RWPE1 (cell line): ENCODE results near the gene BTK.

ENCODE experiments used
- CTCF ChIA-PET: fragments of 350-600 bp; sonication (Branson Sonifier 250); formaldehyde crosslinking; extraction: SDS; loops from one replicate; lab custom pipeline; 2021; lab: Yijun Ruan, JAX
- POLR2A ChIA-PET: fragments of 400-600 bp; formaldehyde crosslinking; extraction: SDS; loops from one replicate; lab custom pipeline; 2020; ENCODE audit warnings: antibody characterized with exemption; ENCODE audit not compliant: low non-redundant PET; lab: Yijun Ruan, JAX
- DNase-seq: peaks from one replicate; pipeline ENCODE4 v3.0.0; 2012; ENCODE audit warnings: low spot score
- H3K27ac ChIP-seq: fragments of 450-650 bp; 2 replicates; pipeline ENCODE4 v1.5.1; 2017
- TF ChIP-seq, protein P1 (sequence below): fragments of 450-650 bp; conservative IDR thresholded peaks from 2 replicates; pipeline ENCODE4 v1.5.1; 2017; ENCODE audit warnings: low read depth, mild to moderate bottlenecking

Gene BTK

GRCh38 chrX:101385795-101386541, at the start of gene BTK:
Gene BTK (minus strand): TSS chrX:101386191. CDS start chrX:101375284, 10,907 bp downstream.
- CTCF ChIA-PET = interaction anchor here (0.7 kb wide), 1 partner anchor 21 kb away, joined by 6 read pairs; no protein-coding TSS in a partner anchor
- POLR2A ChIA-PET = no interaction called here
- H3K27ac ChIP-seq = no peak within 1 kb of the TSS
- TF ChIP-seq, protein P1, sequence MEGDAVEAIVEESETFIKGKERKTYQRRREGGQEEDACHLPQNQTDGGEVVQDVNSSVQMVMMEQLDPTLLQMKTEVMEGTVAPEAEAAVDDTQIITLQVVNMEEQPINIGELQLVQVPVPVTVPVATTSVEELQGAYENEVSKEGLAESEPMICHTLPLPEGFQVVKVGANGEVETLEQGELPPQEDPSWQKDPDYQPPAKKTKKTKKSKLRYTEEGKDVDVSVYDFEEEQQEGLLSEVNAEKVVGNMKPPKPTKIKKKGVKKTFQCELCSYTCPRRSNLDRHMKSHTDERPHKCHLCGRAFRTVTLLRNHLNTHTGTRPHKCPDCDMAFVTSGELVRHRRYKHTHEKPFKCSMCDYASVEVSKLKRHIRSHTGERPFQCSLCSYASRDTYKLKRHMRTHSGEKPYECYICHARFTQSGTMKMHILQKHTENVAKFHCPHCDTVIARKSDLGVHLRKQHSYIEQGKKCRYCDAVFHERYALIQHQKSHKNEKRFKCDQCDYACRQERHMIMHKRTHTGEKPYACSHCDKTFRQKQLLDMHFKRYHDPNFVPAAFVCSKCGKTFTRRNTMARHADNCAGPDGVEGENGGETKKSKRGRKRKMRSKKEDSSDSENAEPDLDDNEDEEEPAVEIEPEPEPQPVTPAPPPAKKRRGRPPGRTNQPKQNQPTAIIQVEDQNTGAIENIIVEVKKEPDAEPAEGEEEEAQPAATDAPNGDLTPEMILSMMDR = no peak
- no peak for DNase-seq

- no peak for DNase-seq
- CTCF ChIA-PET = no interaction called here
- TF ChIP-seq, protein P1 = no peak
- POLR2A ChIA-PET = no interaction called here
- no peak overlapping the region for H3K27ac ChIP-seq
Observed at GRCh38 chrX:101430457-101431078, 44.6 kb upstream of the BTK start.

DNA sequence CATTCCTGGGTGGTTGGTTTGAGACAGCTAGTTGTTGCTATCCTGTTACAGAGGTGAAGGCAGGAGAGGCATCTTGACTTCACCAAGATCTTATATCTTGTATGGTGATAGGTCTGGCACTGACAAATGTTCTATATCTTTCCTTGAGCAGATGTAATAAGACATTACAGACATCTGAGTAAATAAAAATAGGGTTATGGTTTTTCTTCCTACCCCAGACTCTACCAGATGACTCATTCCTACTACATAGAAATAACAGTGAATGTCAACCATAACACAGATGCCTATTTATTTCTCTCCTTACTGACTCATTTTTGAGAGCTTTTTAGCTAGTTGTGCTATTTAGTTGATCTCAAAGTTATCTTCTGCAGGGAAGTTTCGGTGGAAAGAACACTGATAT, 43.9 kb upstream of the BTK start:
- TF ChIP-seq, protein P1 = no peak
- no peak overlapping the region for H3K27ac ChIP-seq
- no peak for DNase-seq
- ChIA-PET CTCF (no interaction called here), POLR2A (no interaction called here)

- DNase-seq = no peak
- H3K27ac ChIP-seq = no peak overlapping the region
- POLR2A ChIA-PET = no interaction called here
- CTCF ChIA-PET = no interaction called here
- TF ChIP-seq, protein P1 = no peak
Observed at GRCh38 chrX:101427954-101428353, 42.0 kb upstream of the BTK start.

- CTCF ChIA-PET = no interaction called here
- TF ChIP-seq, protein P1 = no peak
- POLR2A ChIA-PET = no interaction called here
Observed at GRCh38 chrX:101419489-101419888, 33.5 kb upstream of the BTK start.

DNA sequence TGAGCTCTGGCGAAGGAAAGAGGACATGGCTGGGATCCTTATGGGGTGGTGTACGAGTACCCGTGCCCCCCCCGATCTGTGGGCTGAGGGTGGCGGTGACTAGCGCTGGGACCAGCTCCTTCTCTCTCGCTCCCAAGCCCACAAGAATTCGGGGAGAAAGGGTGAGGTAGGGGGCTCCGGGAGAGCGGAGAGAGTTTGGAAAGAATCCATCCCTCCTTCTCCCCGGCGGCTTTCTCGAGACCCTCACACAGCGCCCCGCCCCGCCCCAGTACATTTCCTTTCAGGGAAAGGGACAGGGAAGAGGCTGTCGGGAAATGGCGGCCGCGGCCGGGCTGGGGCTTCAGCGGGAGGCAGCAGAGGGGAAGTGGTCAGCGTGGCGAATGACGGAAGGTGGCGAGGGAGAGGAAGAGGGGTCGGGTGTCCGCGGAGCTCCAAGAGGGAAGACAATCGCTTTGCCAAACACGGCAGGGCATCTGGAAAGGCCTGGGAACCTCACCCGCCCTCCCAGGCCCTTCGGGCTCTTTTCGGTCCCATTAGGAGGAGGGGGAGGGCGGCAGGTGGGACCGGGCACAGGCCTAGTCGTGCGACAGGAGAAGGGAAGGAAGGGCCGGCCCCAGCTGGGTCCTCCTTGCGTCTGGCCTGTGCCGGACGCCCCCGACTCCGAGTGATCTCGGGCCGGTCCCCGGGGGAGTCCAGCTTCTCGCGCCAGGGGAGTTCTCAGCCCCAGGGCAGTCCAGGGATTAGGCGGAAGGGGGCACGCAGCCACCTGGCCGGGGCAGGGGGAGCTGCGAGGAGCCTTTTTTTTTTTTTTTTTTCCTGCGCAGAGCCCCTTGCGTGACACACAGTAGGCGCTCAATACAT, 32.2 kb upstream of the BTK start:
- ChIA-PET CTCF (no interaction called here), POLR2A (no interaction called here)
- no peak for DNase-seq
- no peak overlapping the region for H3K27ac ChIP-seq
- TF ChIP-seq, protein P1 = no peak

More at GRCh38 chrX:101419489-101419888, 33.5 kb upstream of the BTK start:
- no peak for DNase-seq
- no peak overlapping the region for H3K27ac ChIP-seq
